Psoas muscle (tissue), 8 donors: ENCODE measurements around the gene FILIP1. TPM values are rescaled to one million over a fixed set of nuclear protein-coding genes. Genes with fewer than 3 reads are reported as not detected.

Experiments used
- ATAC-seq, 4 donors: fragments of 200-7000 bp; cut with Tn5 transposase; one replicate each; pipeline ENCODE4 v1.9.1; 2020; ENCODE audit warnings: moderate library complexity in 3 of 4, mild to moderate bottlenecking in 2 of 4
- DNase-seq, 2 donors: peaks; one replicate each; pipeline ENCODE4 v3.0.0-alpha.2; 2020
- H3K27ac ChIP-seq: fragments of 200-600 bp; one replicate; pipeline ENCODE4 v1.8.0; 2022
- H3K27me3 ChIP-seq, 3 donors: fragments of 200-600 bp in 1 of 3; one replicate each; pipeline versions ENCODE4 v1.6.1 to v1.8.0; 2013 to 2022; ENCODE audit warnings: low read length in 2 of 3, mild to moderate bottlenecking in 2 of 3, moderate library complexity in 1 of 3; ENCODE audit not compliant: insufficient read depth in 3 of 3
- H3K36me3 ChIP-seq, 2 donors: fragments of 200-600 bp in 1 of 2; one replicate each; pipeline versions ENCODE4 v1.6.1 to v1.8.0; 2013 to 2022; ENCODE audit warnings: low read depth in 1 of 2, mild to moderate bottlenecking in 1 of 2, moderate library complexity in 1 of 2; ENCODE audit not compliant: insufficient read depth in 1 of 2
- H3K4me1 ChIP-seq: fragments of 200-600 bp; one replicate; pipeline ENCODE4 v1.8.0; 2022
- H3K4me3 ChIP-seq: fragments of 200-600 bp; one replicate; pipeline ENCODE4 v1.8.0; 2022; ENCODE audit warnings: mild to moderate bottlenecking
- H3K9me3 ChIP-seq: fragments of 200-600 bp; one replicate; pipeline ENCODE4 v1.8.0; 2022
- WGBS, 3 donors: extraction: QIAGEN DNeasy Blood & Tissue Kit; methylation state at CpG; one replicate each; pipeline versions ENCODE4 v1.1.6 to v1.1.7; 2013; 5-methylcytosine and 5-hydroxymethylcytosine counted together
- intact Hi-C, 2 donors: fragments of 100-400 bp; cut with DNase I; formaldehyde crosslinking; loops; one replicate each; pipeline versions ENCODE4 v1.11.0 to v1.14.2; 2022
- polyA plus RNA-seq, 3 donors: library from polyadenylated mRNA; stranded (reverse); fragments of 200-250 nt; gene quantifications; one replicate each; pipeline ENCODE4 v1.2.3, GENCODE V29; 2013
- total RNA-seq, 4 donors: library from RNA; stranded (reverse); fragmentation: NEBNext Ultra II Directional in 2 of 4; extraction: Animal tissue kit (Norgen Biotek cat#: 25700) in 2 of 4; gene quantifications; one replicate each; pipeline versions ENCODE4 v1.2.1 to v1.2.4, GENCODE V29; 2021 to 2023
- TF ChIP-seq, protein P1 (sequence below): fragments of 200-600 bp; IDR thresholded peaks from one replicate; pipeline ENCODE4 v1.8.0; 2022; ENCODE audit warnings: antibody characterized with exemption
- donor health status: healthy with polysubstance abuse.
- donor health status: DM: no; HTN: no; CAD: no; lungs with moderate emphysema.
- donor health status: Bipolar disorder and iron deficiency.
- donor health status: healthy.
- donor health status: DM: yes; HTN: yes; CAD: no.
- donor health status: DM: no; HTN: no; CAD: no.
- donor health status: DM: no; HTN: no; CAD: no.
- donor health status: DM: yes; HTN: yes; CAD: no.

FILIP1 gene
- total and polyA plus RNA-seq, 7 donors, result 2.8 to 129 (median 71.5) TPM

GRCh38 chr6:75279418-75279817 is 214.2 kb downstream of the FILIP1 start:
- ATAC-seq, result no peak
- 54 to 63% (median 58%) methylated on average over 2 of the region's 2 CpGs for WGBS, 3 donors
- Histone ChIP-seq H3K9me3 (no peaks in the 10 kb centered on the region), H3K4me1 (peaks cover 72% of the 10 kb centered on the region), H3K4me3 (peak overlapping the region; percentile 6), H3K27ac (no peak overlapping the region), H3K36me3 (no peaks in the 10 kb centered on the region), H3K27me3 (no peaks in the 10 kb centered on the region)
- TF ChIP-seq, protein P1, sequence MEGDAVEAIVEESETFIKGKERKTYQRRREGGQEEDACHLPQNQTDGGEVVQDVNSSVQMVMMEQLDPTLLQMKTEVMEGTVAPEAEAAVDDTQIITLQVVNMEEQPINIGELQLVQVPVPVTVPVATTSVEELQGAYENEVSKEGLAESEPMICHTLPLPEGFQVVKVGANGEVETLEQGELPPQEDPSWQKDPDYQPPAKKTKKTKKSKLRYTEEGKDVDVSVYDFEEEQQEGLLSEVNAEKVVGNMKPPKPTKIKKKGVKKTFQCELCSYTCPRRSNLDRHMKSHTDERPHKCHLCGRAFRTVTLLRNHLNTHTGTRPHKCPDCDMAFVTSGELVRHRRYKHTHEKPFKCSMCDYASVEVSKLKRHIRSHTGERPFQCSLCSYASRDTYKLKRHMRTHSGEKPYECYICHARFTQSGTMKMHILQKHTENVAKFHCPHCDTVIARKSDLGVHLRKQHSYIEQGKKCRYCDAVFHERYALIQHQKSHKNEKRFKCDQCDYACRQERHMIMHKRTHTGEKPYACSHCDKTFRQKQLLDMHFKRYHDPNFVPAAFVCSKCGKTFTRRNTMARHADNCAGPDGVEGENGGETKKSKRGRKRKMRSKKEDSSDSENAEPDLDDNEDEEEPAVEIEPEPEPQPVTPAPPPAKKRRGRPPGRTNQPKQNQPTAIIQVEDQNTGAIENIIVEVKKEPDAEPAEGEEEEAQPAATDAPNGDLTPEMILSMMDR, result no peak
- intact Hi-C loops, result no loop called here
- DNase-seq, result no peak

- no peaks in the 10 kb centered on the region for H3K36me3 ChIP-seq
- intact Hi-C loops, result no loop called here
- no peak overlapping the region for H3K4me3 ChIP-seq
- peaks cover 81% of the 10 kb centered on the region for H3K4me1 ChIP-seq
- no peaks in the 10 kb centered on the region for H3K9me3 ChIP-seq
- WGBS, 3 donors, result 65 to 67% (median 66%) methylated on average over 4 of the region's 4 CpGs
- TF ChIP-seq, protein P1, result no peak
- H3K27ac ChIP-seq, result no peak overlapping the region
- DNase-seq (no peak), ATAC-seq (no peak)
- H3K27me3 ChIP-seq, result no peaks in the 10 kb centered on the region
These were observed 215.0 kb downstream of the FILIP1 start for GRCh38 chr6:75278474-75279077.

DNA sequence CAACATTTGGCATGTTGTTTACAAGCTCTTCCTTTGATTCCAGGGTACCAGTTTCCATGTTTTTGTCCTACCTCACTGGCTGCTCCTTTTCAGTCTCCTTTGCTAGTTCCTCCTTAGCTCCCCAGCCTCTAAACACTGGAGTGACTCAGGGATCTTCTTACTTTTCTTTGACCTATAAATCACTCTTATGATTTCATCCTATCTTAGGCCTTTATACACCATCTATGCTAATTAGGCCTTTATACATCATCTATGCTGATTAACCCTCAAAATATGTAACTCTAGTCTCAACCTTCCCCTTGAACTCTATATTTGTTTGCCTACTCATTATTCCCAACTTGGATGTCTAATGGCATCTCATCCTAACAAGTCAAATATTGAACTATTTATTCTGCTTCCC is 218.5 kb downstream of the FILIP1 start:
- H3K27me3 ChIP-seq, result no peaks in the 10 kb centered on the region
- no peaks in the 10 kb centered on the region for H3K9me3 ChIP-seq
- peaks cover 70% of the 10 kb centered on the region for H3K4me1 ChIP-seq
- peak; percentile 73 to 85 (median 80) for ATAC-seq
- no peak overlapping the region for H3K4me3 ChIP-seq
- intact Hi-C loops, result no loop called here
- no peak for DNase-seq
- peak overlapping the region; percentile 53 for H3K27ac ChIP-seq
- TF ChIP-seq, protein P1, result no peak
- H3K36me3 ChIP-seq, result peaks cover 3 to 11% of the 10 kb centered on the region in 2 donors

GRCh38 chr6:75273009-75273408 is 220.6 kb downstream of the FILIP1 start:
- no peak for ATAC-seq
- Histone ChIP-seq H3K36me3 (peaks cover 3 to 11% of the 10 kb centered on the region in 2 donors), H3K4me3 (no peak overlapping the region), H3K4me1 (peaks cover 51% of the 10 kb centered on the region), H3K27me3 (no peaks in the 10 kb centered on the region), H3K27ac (peak overlapping the region; percentile 26), H3K9me3 (no peaks in the 10 kb centered on the region)
- no peak for DNase-seq
- 76 to 88% (median 78%) methylated on average over 4 of the region's 4 CpGs for WGBS, 3 donors
- TF ChIP-seq, protein P1, result no peak
- intact Hi-C loops, result no loop called here
